ENCODE measurements around the gene TTC27. TPM values are rescaled to one million over a fixed set of nuclear protein-coding genes. Genes with fewer than 3 reads are reported as not detected.

Gene TTC27
- total RNA-seq, 2 experiments from 2014 or later: 25.3 to 27.7 TPM

- BruUV-seq (replicated peaks): no TSS peak
- CTCF ChIA-PET (ENCODE audit: unreplicated experiment): no interaction called here
- no peak overlapping the region for H3K27ac ChIP-seq (ENCODE audit: low read depth, low read length, poor library complexity, severe bottlenecking)
- peaks cover 12% of the 10 kb centered on the region for H3K36me3 ChIP-seq (ENCODE audit: insufficient read depth, low read length)
- no peak overlapping the region for H3K4me3 ChIP-seq (ENCODE audit: low read depth, low read length, poor library complexity, severe bottlenecking)
- no peaks in the 10 kb centered on the region for H3K4me1 ChIP-seq (ENCODE audit: insufficient read depth, low read length, poor library complexity, severe bottlenecking)
- no peak for DNase-seq (ENCODE audit: low spot score)
- no peak overlapping the region for H3K4me2 ChIP-seq (ENCODE audit: low read length)
- no peak overlapping the region for H2AFZ ChIP-seq (ENCODE audit: low read length)
- intact Hi-C loops (cut with micrococcal nuclease; ENCODE audit: unreplicated experiment): no loop called here
- POLR2A ChIA-PET: interaction anchor here (0.5 kb wide), 1 partner anchor 259 kb away, joined by 3 read pairs; no protein-coding TSS in a partner anchor
- no peaks in the 10 kb centered on the region for H3K9me3 ChIP-seq (ENCODE audit: low read length)
- TF ChIP-seq CTCF (conservative IDR thresholded peaks at IDR 0.05; ENCODE audit: low read length) (no peak), EZH2phosphoT487 (IDR thresholded peaks at IDR 0.05; ENCODE audit: borderline replicate concordance, low read depth, low read length) (no peak)
- no peaks in the 10 kb centered on the region for H3K79me2 ChIP-seq (ENCODE audit: insufficient read depth, low read depth, low read length)
- no peaks in the 10 kb centered on the region for H4K20me1 ChIP-seq (ENCODE audit: insufficient read depth, low read length)
- no peaks in the 10 kb centered on the region for H3K9me2 ChIP-seq (ENCODE audit: insufficient read depth, low read length)
These were observed 183.2 kb downstream of the TTC27 start for GRCh38 chr2:32810909-32811495.

- no peak overlapping the region for H3K4me3 ChIP-seq (ENCODE audit: low read depth, low read length, poor library complexity, severe bottlenecking)
- CTCF ChIA-PET (ENCODE audit: unreplicated experiment): no interaction called here
These were observed 183.8 kb downstream of the TTC27 start for GRCh38 chr2:32811696-32812095.

More at GRCh38 chr2:32811696-32812095, 183.8 kb downstream of the TTC27 start:
- H3K9me3 ChIP-seq (ENCODE audit: low read length): no peaks in the 10 kb centered on the region
- no peaks in the 10 kb centered on the region for H3K4me1 ChIP-seq (ENCODE audit: insufficient read depth, low read length, poor library complexity, severe bottlenecking)
- POLR2A ChIA-PET: no interaction called here
- no peaks in the 10 kb centered on the region for H3K79me2 ChIP-seq (ENCODE audit: insufficient read depth, low read depth, low read length)
- no peaks in the 10 kb centered on the region for H4K20me1 ChIP-seq (ENCODE audit: insufficient read depth, low read length)
- intact Hi-C loops (cut with micrococcal nuclease; ENCODE audit: unreplicated experiment): no loop called here
- H3K27ac ChIP-seq (ENCODE audit: low read depth, low read length, poor library complexity, severe bottlenecking): no peak overlapping the region
- no peak for DNase-seq (ENCODE audit: low spot score)
- no peaks in the 10 kb centered on the region for H3K9me2 ChIP-seq (ENCODE audit: insufficient read depth, low read length)
- TF ChIP-seq CTCF (conservative IDR thresholded peaks at IDR 0.05; ENCODE audit: low read length): no peak
- TF ChIP-seq EZH2phosphoT487 (IDR thresholded peaks at IDR 0.05; ENCODE audit: borderline replicate concordance, low read depth, low read length): no peak
- H3K36me3 ChIP-seq (ENCODE audit: insufficient read depth, low read length): peaks cover 12% of the 10 kb centered on the region
- no peak overlapping the region for H2AFZ ChIP-seq (ENCODE audit: low read length)
- BruUV-seq (replicated peaks): no TSS peak
- no peak overlapping the region for H3K4me2 ChIP-seq (ENCODE audit: low read length)

Data from OCI-LY7 (cell line).